ENCODE results near the gene VMO1.

GRCh38 chr17:4834681-4835020 is 48.5 kb upstream of the VMO1 start:
- TF ChIP-seq, protein P1, sequence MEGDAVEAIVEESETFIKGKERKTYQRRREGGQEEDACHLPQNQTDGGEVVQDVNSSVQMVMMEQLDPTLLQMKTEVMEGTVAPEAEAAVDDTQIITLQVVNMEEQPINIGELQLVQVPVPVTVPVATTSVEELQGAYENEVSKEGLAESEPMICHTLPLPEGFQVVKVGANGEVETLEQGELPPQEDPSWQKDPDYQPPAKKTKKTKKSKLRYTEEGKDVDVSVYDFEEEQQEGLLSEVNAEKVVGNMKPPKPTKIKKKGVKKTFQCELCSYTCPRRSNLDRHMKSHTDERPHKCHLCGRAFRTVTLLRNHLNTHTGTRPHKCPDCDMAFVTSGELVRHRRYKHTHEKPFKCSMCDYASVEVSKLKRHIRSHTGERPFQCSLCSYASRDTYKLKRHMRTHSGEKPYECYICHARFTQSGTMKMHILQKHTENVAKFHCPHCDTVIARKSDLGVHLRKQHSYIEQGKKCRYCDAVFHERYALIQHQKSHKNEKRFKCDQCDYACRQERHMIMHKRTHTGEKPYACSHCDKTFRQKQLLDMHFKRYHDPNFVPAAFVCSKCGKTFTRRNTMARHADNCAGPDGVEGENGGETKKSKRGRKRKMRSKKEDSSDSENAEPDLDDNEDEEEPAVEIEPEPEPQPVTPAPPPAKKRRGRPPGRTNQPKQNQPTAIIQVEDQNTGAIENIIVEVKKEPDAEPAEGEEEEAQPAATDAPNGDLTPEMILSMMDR (IDR thresholded peaks at IDR 0.05; ENCODE audit: poor library complexity): no peak
- TF ChIP-seq EZH2 (IDR thresholded peaks at IDR 0.05; ENCODE audit: borderline replicate concordance): no peak
